HG03520 (cell line): Measurements from ENCODE around the gene ATP6V1C2.

Source experiments
- ATAC-seq: cut with Tn5 transposase; IDR thresholded peaks from one replicate; pipeline ENCODE4 v1.9.1; 2021; ENCODE audit warnings: mild to moderate bottlenecking, moderate library complexity; ENCODE audit not compliant: unreplicated experiment

ATP6V1C2 gene

DNA sequence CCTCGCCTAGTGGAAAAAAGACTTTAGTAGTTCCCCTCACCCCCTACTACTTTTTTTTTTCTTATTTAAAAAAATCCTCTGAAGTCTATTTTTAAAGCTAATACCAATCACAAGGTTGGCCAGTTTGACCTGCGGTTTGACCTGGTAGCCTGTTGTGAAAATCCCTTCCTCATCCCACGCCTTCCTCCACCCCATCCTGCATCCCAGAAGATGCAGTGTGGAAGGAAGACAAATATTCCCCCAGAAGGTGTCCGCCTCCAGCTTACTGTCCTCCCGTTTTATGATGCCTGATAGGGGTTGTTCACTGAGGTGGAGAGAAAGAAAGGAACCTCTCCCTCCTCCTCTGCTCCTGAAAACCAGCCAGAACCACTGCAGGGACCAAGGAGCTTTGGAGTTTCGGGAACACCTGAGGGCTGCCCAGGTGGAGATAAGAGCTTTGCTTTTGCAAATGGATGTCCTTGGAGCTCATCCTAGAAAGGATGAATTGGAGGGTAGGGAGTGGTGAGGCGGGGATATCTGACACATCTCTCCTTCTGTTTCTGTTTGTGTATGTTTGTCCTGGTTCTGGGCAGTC is 909 bp downstream of the ATP6V1C2 start:
- no peak for ATAC-seq

DNA sequence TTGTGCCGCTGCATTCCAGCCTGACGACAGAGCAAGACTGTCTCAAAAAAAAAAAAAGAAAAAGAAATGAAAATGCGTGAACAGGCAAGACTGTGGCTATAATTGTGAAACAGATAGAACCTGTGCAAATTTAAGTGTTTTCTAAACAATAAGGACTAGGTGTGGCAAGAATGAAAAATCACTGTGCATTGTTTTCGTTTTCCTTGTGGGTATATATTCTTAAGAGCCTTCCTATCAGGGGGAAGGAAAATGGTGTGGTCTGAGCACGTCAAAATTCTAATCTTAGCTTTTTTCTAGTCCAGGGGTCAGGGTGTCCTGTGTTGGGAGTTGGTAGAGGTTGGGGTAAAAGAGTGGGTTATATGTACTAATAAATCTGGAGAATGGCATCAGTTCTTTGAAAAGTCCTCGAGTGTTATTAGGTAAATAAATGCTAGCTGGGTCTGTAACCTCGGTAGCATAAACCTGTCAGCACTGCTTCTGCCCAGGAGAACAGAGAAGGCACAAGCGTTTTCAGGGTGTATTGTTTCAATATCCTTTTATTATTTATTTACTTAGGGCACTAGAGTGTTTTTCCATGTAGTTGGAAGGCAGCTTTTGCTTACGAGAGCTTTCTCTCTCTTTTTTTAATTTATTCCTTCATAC is 11.6 kb downstream of the ATP6V1C2 start:
- no peak for ATAC-seq

DNA sequence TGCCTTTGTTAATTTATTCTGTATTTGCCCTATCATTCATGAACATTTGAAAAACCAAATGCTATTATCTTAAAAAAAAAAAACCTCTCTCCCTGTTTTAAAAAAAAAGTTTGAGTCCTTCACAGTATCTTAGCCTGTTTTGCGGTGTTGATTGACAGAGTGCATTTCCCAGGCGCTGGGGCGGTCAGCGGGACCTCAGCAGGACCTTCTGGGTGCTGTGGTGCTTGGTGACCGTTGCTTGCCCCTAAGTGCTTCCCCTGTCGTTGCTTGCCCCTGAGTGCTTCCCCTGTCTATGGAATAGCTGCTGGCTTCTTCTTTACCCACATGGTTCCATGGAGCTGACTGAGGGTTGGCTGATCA is 12.1 kb downstream of the ATP6V1C2 start:
- ATAC-seq: no peak

DNA sequence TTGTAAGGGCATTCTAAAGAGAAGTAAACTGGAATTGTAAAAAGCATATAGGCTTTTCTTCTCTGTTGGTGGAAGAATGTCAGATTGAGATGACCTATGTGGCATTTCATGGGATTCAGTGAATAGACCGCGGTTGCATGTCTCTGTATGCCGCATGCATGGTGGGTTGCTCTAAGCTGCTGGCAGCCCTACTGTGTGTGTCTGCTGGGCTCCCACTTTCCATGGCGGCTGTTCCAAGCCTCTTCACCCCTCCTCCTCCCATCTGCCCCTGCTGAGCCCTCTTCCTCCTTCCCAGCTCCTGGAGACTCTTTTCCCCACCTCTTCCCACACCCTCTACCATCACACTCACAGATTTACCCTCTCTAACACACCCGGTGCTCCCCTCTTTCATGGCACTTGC is 12.6 kb downstream of the ATP6V1C2 start:
- ATAC-seq: no peak

DNA sequence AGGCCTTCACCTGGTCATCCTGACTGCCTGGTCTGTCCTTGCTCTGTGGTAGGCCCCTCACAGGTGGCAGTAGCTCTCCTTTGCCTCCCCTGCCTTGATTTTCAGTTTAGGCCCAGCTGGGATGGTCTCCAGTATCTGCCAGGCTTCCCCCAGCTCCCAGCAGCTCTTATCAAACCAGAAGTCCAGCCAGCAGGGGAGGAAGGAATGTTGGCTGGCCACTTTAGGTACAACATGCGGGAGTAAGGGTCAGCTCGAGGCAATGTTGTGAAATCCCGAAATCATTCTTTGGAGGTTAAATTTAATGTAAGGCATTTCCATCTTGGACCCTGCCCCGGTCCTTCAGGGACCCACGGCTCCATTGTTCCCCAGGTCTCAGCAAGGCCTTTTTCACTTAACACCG is 16.8 kb downstream of the ATP6V1C2 start:
- no peak for ATAC-seq

DNA sequence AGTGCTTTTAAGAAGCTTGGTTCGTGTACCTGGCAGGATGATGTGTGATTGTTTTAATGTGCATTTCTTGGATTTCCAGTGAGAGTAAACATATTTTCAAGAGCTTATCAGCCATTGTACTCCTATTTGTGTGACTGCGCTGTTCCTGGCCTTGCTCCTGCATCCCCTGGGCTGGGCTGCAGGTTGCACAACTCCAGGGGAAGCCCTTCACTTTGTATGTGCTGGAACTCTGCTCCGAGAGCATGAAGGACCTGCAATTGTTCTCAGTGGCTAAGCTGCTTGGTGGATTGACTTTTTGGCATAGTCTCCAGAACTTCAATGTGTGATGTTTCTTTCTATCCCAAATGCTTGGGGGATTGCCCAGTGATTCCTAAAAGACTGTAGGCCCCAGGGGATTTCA is 18.8 kb downstream of the ATP6V1C2 start:
- ATAC-seq: no peak

DNA sequence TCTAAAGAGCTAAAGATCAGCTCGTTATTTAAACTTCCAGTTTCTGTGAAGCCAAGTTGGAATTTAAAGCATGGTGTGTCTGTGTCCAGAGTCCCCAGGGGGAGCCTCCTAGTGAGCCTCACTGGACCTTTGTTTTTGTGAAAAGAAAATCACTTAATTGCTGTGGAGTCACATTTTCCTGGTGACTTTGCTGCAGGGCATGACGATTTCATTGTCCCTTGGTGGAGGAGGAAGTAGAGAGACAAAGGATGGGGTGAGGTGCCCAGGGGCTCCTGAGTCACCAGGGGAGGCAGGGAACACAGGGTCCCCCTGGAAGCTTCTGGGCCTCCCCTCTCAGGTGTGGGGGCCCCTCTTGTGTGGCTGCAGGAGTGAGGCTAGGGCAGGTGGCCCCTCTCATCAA is 19.7 kb downstream of the ATP6V1C2 start:
- ATAC-seq: no peak

DNA sequence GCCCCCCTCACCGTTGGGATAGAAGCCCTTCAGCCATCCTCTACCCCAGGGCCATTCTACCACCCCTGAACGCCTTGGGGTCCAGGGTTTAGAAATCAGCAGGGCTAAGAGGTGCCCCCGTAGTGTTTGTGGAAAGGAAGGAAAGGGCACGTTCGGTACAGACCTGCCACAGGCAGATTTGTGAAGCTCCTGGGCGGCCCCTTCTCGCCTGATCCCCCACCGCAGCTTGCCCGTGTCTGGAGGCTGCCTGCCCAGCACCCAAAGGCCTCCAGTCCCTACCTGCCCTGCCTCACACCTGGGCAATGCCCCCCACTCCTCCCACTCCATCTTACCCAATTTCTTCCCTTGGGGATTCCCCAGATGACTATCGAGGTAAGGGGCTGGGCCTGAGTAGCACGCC is 21.2 kb downstream of the ATP6V1C2 start:
- no peak for ATAC-seq

DNA sequence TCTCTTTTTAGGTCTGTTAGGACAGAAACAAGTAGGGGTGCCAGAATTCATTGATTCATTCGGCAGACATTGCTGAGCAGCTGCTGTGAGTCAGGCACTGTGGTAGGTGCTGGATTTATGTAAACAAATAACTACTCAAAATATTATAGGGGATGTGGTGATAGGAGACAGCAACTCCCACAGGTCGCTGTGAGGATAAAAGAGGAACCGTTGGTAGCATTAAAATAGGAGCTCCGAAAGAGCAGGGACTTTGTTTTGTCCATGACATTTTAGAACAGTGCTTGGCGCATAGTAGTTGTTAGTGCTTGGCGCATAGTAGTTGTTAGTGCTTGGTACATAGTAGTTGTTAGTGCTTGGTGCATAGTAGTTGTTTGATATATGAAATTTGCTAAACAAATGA is 29.2 kb downstream of the ATP6V1C2 start:
- ATAC-seq: no peak

DNA sequence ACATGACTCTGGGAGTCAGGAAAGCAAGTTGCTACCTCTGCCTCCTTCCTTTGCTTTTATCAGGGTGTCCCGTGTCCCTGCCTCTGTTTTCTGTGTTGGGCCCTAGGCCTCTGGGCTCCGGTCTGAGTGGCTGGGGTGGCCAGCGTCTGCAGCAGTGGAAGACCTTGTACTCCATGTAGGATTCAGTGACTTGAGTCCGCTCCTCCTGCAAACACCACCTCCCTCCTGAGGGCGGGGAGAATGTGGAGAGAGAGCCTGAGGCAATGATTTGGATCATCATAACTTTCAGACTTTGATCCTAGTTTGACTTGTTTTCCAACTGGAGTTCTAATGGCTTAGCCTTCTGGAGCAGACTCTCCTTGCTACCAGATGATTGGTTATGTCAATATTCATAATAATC is 30.8 kb downstream of the ATP6V1C2 start:
- no peak for ATAC-seq

DNA sequence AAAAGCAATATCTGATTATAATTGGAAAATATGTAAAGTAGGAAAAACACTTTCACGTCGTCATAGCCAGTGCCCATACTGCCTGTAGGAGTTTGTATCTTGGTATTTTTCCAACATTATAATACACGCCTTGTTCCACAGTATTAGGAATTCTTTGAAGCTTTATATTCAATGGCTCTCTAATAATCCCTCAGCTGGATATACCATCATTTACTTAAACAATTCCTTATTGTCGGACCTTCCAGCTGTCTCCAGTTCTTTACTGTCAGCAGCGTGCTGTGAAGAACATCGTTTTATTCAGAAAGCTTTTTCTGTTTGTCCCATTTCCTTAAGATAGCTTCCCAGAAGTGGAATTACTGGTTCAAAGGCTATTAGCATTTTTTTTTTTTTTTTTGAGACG is 31.7 kb downstream of the ATP6V1C2 start:
- no peak for ATAC-seq

DNA sequence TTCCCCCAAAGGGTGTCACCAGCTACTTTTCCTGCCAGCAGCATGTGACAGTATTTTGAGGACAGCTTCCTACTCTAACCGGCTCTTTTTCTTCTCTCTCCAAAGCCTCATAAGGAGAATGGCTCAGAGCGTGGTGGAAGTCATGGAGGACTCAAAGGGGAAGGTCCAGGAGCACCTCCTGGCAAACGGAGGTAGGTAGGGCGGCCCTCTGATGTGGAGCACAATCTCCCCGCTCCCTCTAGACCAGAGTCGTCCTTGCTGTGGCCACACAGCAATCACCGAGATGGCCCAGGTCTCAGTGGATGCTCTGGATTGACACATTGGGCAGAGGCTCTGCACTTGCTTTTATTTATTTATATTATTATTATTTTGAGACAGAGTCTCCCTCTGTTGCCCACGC is 32.4 kb downstream of the ATP6V1C2 start:
- no peak for ATAC-seq

DNA sequence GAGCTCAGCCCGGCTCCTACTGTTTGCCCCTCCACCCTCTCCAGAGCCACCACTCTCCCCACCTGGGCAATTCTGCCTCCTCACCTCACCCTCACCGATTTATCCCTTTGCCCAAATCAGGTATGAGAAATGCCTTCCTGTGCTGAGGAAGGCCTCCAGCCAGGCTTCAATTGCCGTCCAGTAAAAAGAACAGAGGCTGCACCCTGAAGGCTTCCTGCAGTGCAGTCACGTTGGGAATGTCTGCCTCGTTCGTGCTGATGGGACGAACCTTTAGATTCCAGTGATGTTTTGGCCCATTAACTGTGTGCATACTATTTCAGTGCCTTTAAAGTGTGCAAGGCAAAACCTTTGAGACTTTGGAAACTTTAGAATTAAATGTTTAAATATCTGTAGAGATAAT is 34.2 kb downstream of the ATP6V1C2 start:
- ATAC-seq: no peak

DNA sequence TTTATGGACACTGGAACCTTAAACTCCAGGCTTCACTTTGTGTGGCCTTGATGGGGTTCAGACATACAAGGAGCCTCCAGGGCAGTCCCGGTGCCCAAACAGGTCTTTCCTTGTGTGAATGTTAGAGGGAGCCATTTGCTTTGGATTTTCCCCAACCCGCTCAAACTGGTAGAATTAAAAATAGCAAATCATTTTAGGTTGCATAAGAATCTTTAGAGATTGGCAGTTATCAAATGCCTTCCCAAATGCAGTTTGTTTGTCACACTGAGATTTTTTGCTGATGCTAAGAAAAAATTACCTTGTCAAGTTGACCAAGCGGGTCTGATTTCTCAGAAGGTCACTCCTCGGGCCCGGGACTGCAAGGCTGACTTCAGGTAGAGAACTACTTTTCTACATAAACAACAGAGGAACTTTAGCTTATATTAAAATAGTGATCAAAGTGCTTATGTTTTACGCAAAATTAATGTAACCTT is 36.4 kb downstream of the ATP6V1C2 start:
- no peak for ATAC-seq

DNA sequence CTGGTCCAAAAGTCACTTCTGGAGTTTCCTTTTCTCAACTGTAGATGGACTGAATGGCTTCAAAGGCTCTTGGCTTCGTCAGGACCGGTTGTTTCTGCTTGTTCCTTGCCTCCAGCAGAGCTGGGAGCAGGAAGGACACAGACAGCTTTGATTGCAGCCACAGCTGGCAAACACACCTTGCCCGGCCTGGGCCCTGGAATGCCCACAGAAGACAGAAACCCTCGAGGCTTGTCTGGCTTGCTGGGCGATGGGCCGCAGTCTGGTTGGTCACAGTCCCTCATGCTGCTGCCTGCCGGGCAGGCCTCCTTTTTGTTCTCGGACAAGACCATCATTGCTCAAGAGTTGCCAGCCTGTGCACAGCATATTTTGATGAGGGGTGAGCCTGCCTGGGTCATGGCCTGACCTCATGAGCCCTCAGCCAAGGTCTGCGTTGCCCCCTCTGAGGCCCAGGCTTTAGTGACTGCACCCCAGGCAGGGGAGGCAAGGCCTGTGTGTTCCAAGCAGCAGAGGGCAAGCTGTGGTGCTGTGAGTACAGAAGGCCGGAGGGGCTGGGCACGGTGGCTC is 37.8 kb downstream of the ATP6V1C2 start:
- no peak for ATAC-seq

DNA sequence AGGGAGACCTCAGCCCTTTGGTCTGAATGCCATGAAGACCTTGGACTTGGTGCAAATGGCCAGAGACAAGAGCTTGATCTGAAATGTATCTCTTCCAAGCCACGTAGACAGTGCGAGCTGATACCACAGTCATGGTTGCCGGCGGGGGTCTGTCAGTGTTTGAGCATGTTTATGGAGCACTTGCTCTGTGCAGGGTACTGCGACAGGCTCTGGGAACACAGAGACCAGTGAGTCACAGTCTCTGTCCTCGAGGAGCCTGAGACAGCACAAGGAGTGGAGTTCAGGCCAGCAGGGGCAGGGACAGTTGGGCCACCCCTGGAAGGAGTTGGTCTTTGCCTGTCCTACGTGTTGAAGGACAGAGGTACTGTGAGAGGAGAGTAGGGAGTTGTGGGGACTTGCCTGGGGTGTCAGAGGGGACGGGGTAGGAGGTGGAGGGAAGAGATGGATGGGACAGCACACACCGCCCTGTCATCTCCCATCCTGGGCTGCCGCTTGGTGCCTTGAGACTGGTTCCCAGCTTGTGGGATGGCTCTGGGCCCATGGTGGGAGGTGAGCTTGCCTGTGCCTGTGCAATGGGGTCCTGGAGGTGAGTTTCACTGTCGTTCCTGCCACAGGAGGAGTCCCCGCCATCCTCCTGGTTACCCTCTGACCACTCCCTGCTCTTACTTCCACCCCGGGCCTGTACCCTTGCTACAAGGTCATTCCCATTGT is 39.5 kb downstream of the ATP6V1C2 start:
- no peak for ATAC-seq

DNA sequence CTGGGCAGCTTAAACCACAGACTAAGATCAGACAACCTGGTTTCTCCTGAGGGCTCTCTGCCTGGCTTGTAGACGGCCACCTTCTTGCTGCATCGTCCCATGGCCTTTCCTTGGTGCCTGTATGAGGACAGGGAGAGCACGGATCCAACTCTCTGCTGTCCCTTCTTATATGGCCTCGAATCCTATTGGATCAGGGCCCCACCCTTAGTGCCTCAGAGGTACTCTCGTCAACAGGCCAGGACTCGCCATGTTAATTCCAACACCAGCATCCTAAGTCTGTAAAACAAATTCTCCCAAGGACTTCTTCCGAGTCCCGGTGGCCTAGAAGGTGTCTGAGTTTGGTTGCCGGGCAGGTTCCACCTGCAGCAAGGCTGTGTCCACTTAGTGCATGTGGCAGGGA is 40.2 kb downstream of the ATP6V1C2 start:
- no peak for ATAC-seq

DNA sequence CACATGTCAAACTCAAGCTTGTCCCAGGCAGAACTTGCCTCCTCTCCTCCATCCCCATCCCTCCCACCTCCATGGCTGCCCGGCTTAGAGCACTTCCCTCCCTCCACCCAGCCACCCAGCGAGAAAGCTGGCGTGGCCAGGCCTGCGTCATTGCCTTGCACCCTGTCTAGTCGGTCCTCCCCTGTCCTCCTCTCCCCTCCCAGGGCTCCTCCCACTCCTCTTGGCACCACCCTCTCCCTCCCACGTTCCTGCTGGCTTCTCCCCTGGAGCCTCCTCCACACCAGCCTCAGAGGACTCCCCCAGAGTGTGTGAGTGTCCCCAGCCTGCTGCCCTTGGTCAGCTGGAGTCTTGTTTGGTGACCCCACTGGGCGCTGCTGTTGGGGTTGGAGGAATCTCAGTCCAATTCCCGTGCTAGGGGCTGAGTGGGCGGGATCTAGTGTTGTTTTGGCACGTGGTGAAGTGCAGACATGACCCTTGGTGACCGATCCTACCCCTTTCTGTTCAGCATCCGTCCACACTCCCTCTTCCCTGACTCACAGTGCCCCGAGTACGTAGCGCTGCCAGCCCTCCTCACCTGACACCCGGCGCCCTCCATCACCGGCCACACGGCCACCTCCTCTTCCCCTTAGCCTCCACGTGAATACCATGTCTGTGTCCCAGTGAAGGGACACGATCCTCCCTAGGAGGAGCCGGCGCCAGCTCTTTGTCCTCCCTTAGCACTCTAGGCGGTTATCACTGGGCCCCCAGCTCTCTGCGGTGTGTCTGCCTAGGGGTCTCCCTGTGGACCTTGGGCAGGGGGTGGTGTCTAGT is 41.4 kb downstream of the ATP6V1C2 start:
- no peak for ATAC-seq

DNA sequence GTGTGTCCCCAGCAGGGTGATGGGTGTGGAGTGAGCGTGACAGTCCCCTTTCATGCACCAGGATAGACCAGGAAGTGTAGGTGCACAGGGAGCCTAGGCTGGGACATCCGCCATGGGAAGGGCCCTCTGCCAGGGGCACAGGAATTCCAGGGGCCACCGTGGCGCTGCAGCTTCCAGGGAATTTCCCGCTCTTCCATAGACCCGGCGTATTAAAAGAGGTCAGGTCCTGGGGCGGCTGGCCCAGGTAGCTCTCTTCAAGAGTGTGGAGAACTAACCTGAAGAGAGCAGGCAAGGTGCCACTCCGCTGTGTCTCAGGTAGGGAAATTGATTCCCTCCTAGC is 42.0 kb downstream of the ATP6V1C2 start:
- no peak for ATAC-seq

DNA sequence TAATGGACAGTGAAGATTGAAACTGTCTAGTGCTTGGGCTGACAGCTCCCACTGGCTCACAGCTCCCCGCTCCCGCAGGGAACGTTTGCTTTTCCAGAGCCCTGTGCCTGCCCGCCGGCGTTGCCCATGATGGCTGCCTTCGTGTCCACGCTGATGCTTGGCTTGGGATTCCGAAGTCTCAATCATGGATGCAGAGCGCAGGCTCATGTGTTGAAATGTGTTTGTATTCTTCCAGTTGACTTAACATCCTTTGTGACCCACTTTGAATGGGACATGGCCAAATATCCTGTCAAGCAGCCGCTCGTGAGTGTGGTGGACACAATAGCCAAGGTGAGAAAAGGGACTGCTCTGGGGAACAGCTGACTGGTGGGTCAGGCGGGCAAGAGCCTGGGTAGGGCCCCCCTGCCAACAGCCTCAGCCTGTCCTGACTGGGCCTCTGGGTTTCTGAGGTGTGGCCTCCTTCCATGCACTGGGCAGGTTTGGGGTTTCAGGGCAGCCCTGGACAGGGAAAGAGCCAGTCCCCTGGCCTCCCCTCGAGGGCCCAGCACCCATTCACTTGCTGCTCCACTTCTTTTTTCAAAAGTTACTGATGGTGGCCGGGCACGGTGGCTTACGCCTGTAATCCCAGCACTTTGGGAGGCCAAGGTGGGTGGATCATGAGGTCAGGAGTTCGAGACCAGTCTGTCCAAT is 42.8 kb downstream of the ATP6V1C2 start:
- no peak for ATAC-seq

DNA sequence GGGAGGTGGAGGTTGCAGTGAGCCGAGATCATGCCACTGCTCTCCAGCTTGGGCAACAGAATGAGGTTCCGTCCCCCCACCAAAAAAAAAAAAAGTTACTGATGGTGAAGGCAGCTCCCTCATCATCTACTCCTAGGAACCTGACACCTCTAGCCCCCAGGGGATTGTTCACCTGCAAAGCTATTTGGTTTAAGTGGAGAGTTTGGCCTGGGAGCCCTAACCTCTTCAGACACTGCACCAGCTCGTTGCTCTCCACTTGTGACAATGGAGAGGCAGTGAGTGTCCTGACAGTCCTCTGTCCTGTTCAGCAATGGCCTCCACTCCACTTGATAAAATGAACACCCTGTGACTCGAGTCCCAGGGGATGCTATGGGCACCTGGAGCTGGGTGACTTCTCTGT is 43.5 kb downstream of the ATP6V1C2 start:
- no peak for ATAC-seq
